CMK (cell line): ENCODE results near the gene PER1.

Experiments used
- DNase-seq: peaks from one replicate; pipeline ENCODE4 v3.0.0-alpha.2; 2010; ENCODE audit warnings: low read depth

PER1 gene

GRCh38 chr17:8141741-8142140, 10.5 kb downstream of the PER1 start:
- DNase-seq, result no peak

- no peak for DNase-seq
Measured at GRCh38 chr17:8141045-8141444, 11.2 kb downstream of the PER1 start.

GRCh38 chr17:8140065-8141029, 11.9 kb downstream of the PER1 start:
- DNase-seq, result no peak

GRCh38 chr17:8138672-8139371, 13.4 kb downstream of the PER1 start:
- DNase-seq, result no peak

DNA sequence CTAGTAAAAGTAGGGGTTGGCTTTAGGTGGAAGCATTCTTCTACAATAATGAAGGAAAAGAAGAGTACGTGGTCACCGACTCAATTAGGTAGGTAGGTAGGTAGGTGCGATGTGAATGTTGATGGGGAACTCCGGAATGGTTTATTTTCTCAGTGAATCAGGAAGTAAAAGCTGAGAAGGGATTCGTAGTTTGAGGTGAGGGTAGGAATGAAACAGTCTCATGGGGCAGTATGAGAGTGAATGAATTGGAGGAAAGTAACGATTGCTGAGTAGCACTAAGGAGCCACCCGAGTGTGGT, 13.9 kb downstream of the PER1 start:
- no peak for DNase-seq

GRCh38 chr17:8137645-8138373, 14.4 kb downstream of the PER1 start:
- no peak for DNase-seq

DNA sequence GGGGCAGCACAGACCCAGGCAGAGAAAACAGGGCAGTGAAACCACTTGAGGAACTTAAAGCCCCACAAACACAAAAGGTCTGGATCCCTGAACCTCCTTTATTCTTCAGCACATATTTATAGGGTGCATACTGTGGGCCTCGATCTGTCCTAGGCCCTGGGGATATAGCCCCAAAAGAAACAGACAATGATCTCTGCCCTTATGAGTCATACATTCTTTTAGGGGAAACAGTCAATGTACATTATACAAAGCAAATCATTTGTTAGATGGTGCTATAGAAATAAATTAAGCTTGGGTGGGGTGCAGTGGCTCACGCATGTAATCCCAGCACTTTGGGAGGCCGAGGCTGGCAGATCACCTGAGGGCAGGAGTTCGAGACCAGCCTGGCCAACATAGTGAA, 18.3 kb downstream of the PER1 start:
- no peak for DNase-seq

- DNase-seq, result no peak
Measured at GRCh38 chr17:8133399-8133798, 18.8 kb downstream of the PER1 start.

- DNase-seq, result no peak
Measured at GRCh38 chr17:8131844-8132441, 20.3 kb downstream of the PER1 start.

DNA sequence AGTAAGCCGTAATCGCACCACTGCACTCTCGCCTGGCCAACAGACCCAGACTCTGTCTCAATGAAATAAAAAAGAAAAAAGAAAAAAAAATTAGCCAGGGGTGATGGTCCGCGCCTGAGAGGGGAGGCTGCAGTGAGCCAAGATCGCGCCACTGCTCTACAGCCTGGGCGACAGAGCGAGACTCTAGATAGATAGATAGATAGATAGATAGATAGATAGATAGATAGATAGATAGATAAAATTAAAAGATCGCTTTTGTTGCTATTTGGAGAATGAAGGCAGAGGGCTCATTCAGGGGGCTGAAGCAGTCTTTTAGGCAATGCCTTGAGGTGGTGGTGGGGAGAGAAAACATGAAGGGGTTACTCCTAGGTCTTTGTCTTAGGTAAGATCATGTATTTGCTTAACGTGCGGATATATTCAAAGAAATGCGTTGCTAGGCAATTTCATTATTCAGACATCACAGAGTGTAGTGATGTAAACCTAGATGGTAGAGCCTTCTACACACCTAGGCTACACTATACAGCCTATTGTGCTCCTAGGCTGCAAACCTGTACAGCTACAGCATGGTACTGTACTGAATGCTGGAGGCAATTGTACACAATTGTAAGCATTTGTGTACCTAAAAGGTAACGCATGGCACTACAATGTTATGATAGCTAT, 23.9 kb downstream of the PER1 start:
- DNase-seq, result no peak

- DNase-seq, result no peak
Measured at GRCh38 chr17:8126491-8127066, 25.6 kb downstream of the PER1 start.

GRCh38 chr17:8125947-8126490, 26.2 kb downstream of the PER1 start:
- no peak for DNase-seq

GRCh38 chr17:8125154-8125946, 26.9 kb downstream of the PER1 start:
- DNase-seq, result no peak

DNA sequence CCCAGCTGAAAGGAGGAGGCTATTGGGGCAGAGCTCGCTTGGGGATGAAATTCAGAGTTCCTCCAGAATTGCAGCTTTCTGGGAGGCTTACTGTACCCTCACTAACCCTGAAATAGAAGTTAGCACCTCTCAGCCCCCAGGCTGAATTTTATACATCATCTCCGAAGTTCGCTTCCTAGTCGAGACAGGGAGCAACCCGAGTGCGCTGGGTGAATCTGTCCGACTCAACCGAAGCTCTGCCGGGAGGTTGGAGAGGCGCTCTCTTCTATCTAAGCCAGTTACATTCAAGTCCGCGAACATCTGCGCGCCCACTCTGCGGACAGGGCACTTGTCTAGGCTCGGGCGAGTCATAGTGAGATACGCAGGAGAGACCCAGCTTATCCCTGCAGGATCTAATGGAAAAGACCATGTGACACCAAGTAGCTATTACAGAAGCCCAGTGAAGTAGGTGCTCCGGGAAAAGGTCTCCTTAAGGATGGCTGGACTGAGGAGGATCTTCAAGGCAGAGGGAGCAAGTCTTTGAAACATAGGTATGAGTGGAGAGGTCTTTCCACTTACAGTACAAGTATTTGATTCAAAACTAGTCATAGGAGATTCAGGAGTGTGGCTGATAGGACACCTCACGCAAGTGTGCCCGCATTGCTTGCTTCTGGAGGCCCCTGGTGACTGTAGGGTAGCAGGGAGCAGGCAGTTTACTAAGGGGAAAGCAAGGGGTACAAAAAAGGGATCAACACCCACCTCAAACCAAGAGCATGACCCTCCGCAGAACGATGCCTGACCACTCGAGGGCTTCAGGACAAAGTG, 27.7 kb downstream of the PER1 start:
- no peak for DNase-seq

GRCh38 chr17:8123695-8124349, 28.4 kb downstream of the PER1 start, which contains the start of gene HES7:
Gene HES7 (minus strand): TSS chr17:8124106. CDS start chr17:8124084, 22 bp downstream.
- DNase-seq, result no peak

DNA sequence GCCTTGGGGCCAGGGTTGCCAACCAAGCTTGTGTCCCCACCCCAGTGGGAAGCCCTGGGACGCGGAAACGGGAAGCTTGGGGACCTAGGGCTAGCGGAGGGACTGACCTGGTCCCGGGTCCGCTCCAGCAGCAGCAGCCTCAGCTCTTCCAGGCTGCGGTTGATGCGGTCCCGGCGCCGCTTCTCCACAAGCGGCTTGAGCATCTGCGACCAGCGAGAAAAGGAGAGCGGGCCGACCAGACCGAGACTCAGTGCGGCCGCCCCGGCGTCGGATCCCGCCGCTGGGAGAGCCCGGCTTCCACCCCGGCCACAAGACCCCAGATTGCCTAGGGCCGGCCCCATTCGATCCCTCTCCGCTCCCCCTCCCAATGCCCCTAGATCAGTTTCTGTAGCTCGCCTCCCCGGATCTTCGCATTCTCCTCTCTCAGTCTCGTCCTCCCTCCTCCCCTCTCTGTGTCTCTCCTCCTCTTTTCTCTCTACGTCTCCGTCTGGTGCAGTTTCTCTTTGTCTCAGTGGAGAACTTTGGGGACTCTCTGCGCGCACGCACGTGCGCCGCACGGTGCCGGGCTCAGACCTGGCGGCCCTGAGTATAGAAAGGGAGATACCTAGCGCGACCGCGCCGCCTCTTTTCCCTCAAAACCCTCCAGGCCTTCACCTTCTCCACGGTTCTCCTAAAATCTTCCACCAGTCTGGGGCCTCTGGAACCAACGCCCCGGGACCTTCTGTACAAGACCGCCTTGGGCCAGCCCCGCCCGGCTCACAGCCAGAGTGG, 29.1 kb downstream of the PER1 start:
- DNase-seq, result no peak

DNA sequence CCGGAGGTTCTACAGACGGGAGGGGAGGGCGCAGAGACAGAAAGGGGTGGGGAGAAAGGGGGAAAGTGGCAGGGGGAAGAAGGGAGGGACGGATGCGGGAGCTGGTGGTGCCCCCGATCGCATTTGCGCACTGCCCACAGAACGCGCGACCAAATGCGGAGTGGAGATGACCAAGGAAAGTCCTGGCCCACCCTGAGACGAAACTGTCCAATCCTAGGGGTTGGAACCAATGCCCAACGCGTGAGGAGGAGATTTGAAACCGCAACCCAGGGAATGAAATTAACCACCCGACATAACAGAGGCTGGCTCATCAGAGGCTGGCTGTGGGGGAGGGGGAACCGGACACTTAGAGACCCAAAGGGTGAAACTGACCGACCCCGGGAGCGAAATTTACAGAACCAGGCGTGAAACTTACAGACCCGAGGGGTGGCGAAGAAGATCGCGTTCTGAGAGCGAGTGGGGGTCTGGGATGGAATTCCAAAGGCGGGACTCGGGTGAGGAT, 29.7 kb downstream of the PER1 start:
- DNase-seq, result no peak
